Measurements from ENCODE around the gene BORCS5. TPM values are rescaled to one million over a fixed set of nuclear protein-coding genes. Genes with fewer than 3 reads are reported as not detected.
"Not testable (repeated sequence)": the region's sequence is repeated elsewhere in the genome, so short reads cannot be mapped to it uniquely, and the experiment has no call there.

The BORCS5 gene
- total and polyA plus RNA-seq, 10 donors, result 3.3 to 25.9 (median 14.9) TPM

- H3K36me3 ChIP-seq, result peaks cover 0 to 10% (median 0%) of the 10 kb centered on the region in 6 donors
- no peaks in the 10 kb centered on the region for H3K27me3 ChIP-seq (replicated peaks in 1 of 7)
- WGBS, 5 donors, result 94 to 98% (median 96%) methylated on average over 5 of the region's 5 CpGs
- TF ChIP-seq, protein P1, sequence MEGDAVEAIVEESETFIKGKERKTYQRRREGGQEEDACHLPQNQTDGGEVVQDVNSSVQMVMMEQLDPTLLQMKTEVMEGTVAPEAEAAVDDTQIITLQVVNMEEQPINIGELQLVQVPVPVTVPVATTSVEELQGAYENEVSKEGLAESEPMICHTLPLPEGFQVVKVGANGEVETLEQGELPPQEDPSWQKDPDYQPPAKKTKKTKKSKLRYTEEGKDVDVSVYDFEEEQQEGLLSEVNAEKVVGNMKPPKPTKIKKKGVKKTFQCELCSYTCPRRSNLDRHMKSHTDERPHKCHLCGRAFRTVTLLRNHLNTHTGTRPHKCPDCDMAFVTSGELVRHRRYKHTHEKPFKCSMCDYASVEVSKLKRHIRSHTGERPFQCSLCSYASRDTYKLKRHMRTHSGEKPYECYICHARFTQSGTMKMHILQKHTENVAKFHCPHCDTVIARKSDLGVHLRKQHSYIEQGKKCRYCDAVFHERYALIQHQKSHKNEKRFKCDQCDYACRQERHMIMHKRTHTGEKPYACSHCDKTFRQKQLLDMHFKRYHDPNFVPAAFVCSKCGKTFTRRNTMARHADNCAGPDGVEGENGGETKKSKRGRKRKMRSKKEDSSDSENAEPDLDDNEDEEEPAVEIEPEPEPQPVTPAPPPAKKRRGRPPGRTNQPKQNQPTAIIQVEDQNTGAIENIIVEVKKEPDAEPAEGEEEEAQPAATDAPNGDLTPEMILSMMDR (IDR thresholded peaks at IDR 0.05 in 8 of 11, conservative IDR thresholded peaks at IDR 0.05 in 3 of 11), result no peak
- TF ChIP-seq POLR2A (IDR thresholded peaks at IDR 0.05), result no peak
- TF ChIP-seq POLR2AphosphoS5 (IDR thresholded peaks at IDR 0.05), result no peak
- H3K4me3 ChIP-seq, result no peak overlapping the region
- intact Hi-C loops (cut with DNase I; ENCODE audit: low total_unique reads), result no loop called here
- DNase-seq, result no peak
- peaks cover 0 to 48% (median 5%) of the 10 kb centered on the region in 6 donors for H3K4me1 ChIP-seq
- H3K27ac ChIP-seq, result peak overlapping the region in 1 of 8 donors; percentile 11
- H3K9me3 ChIP-seq, result no peaks in the 10 kb centered on the region
These were observed 143.2 kb downstream of the BORCS5 start for GRCh38 chr12:12499909-12500604.

DNA sequence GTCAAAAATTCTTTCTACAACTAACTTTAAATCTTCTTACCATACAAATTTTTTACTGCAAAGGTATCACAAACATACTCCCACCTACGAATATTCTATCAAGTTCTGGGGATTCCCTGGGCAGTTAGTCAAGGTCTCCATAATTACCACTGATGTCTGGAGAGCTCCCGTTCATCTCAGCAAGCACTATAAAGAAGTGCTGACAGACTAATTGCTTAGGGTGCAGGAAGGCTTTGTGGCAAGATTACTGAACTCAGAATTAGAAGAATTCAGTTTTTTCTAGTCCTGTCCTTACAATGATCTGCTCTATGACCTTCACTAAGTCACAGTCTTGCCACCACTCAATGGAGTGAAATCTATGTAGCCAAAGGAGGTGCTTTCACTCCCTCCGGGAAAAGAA lies 144.2 kb downstream of the BORCS5 start:
- no peak for DNase-seq
- no peak overlapping the region for H3K4me3 ChIP-seq
- TF ChIP-seq, protein P1 (IDR thresholded peaks at IDR 0.05 in 8 of 11, conservative IDR thresholded peaks at IDR 0.05 in 3 of 11), result no peak
- no peak for TF ChIP-seq POLR2AphosphoS5 (IDR thresholded peaks at IDR 0.05)
- no peak for TF ChIP-seq POLR2A (IDR thresholded peaks at IDR 0.05)
- intact Hi-C loops (cut with DNase I; ENCODE audit: low total_unique reads), result no loop called here
- WGBS, 5 donors, result 59 to 79% (median 75%) methylated on average over 3 of the region's 3 CpGs
- peak overlapping the region in 3 of 8 donors; percentile 9 to 19 (median 11) for H3K27ac ChIP-seq
- no peaks in the 10 kb centered on the region for H3K27me3 ChIP-seq (replicated peaks in 1 of 7)
- no peaks in the 10 kb centered on the region for H3K9me3 ChIP-seq
- H3K4me1 ChIP-seq, result peaks cover 0 to 58% (median 8%) of the 10 kb centered on the region in 6 donors
- H3K36me3 ChIP-seq, result peaks cover 0 to 10% (median 0%) of the 10 kb centered on the region in 6 donors

GRCh38 chr12:12502130-12502814 lies 145.4 kb downstream of the BORCS5 start:
- intact Hi-C loops (cut with DNase I; ENCODE audit: low total_unique reads); H3K4me3 ChIP-seq; H3K27me3 ChIP-seq (replicated peaks in 1 of 7); H3K9me3 ChIP-seq; DNase-seq: not testable (repeated sequence)
- WGBS, 5 donors, result 83 to 92% (median 88%) methylated on average over 6 to 7 of the region's 7 CpGs
- Histone ChIP-seq H3K36me3 (peaks cover 0 to 10% (median 0%) of the 10 kb centered on the region in 6 donors), H3K27ac (peak overlapping the region in 3 of 8 donors; percentile 24 to 72 (median 45)), H3K4me1 (peaks cover 5 to 70% (median 18%) of the 10 kb centered on the region in 6 donors)

DNA sequence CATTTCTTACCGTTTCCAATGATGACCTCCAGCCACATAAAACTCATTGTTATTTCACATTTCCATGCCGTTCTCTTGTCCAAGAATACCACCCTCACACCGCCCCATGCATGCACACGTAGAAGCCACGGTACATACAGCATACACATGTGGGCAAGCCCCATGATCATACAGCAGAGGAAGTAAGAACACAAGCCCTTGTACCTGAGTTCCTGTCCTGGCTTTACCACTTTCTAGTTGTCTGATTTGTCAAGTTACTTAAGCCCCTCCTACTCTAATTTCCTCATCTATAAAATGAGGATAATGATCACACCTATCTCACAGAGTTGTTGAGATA lies 145.9 kb downstream of the BORCS5 start:
- peak overlapping the region in 3 of 8 donors; percentile 24 to 72 (median 45) for H3K27ac ChIP-seq
- WGBS, 5 donors, result 86 to 94% (median 89%) methylated on average over 5 of the region's 5 CpGs
- intact Hi-C loops (cut with DNase I; ENCODE audit: low total_unique reads), result no loop called here
- H3K9me3 ChIP-seq, result no peaks in the 10 kb centered on the region
- DNase-seq, result no peak
- H3K27me3 ChIP-seq (replicated peaks in 1 of 7), result no peaks in the 10 kb centered on the region
- peaks cover 0 to 10% (median 0%) of the 10 kb centered on the region in 6 donors for H3K36me3 ChIP-seq
- TF ChIP-seq, protein P1 (IDR thresholded peaks at IDR 0.05 in 8 of 11, conservative IDR thresholded peaks at IDR 0.05 in 3 of 11), result no peak
- TF ChIP-seq POLR2AphosphoS5 (IDR thresholded peaks at IDR 0.05), result no peak
- H3K4me3 ChIP-seq, result no peak overlapping the region
- H3K4me1 ChIP-seq, result peaks cover 5 to 72% (median 20%) of the 10 kb centered on the region in 6 donors
